HTERT RPE-1 (cell line): ENCODE measurements around the gene SERPINH1.

Source experiments
- in situ Hi-C: fragments of 300-500 bp; cut with MboI; formaldehyde crosslinking; loops from 4 replicates; pipeline ENCODE4 v1.14.3; 2020; ENCODE audit warnings: low sequenced_read_pairs

Gene SERPINH1

DNA sequence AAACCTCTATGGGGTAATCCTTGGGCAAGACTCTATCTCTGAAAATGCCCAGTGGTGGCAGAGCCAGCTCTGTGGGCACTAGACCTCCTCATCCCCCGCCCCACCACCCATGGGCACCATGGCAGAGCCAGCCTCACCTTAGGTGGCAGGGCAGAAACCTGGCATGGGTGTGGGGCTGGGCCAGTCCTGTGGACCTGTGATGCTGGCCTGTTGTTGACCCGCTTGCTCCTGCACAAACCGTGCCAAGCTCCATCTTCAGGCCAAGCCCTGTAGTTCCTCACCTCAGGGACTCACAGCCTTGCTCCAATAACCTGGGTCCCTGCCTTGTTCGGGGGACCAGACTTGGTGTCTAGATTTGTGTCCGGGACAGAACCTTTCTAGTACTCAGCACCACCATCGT is 8.9 kb upstream of the SERPINH1 start:
- in situ Hi-C loops = no loop called here

GRCh38 chr11:75553889-75554257 is 8.2 kb upstream of the SERPINH1 start:
- in situ Hi-C loops = no loop called here

DNA sequence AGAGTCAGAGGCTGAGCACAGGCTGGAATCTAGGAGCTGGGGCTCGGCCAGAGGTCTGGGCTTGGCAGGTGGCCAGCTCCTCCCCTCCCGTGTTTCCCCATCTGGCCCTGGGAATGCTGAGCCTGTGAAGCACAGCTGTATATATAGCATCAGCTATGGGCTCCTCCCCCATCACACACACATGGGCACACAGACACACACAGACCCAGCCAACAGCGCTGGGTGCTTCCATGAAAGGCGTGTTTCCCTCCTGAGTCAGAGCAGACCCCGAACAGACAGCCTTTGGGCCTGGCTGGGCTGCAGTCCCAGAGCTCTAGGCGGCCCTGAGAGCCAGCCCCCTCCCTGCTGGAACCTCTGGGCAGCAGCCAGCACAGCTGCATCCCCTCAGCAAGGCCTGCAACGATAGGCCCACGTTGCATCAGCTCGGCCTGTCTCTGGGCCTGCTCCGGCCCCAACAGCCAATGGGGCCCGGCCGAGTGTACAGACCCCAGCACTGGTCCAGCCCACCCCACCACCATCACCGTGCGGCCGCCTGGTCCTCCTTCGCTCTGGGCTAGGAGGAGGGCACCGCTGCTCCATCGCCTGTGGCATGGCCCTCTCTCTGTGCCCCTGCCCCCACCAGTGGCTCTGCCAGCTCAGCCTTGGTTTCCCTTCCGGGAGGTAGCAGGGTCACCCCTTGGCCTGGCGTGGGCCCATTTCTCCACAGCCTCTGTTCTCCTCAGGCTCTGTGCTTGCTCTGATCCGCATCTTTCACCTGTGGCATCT is 7.6 kb upstream of the SERPINH1 start:
- in situ Hi-C loops = no loop called here

DNA sequence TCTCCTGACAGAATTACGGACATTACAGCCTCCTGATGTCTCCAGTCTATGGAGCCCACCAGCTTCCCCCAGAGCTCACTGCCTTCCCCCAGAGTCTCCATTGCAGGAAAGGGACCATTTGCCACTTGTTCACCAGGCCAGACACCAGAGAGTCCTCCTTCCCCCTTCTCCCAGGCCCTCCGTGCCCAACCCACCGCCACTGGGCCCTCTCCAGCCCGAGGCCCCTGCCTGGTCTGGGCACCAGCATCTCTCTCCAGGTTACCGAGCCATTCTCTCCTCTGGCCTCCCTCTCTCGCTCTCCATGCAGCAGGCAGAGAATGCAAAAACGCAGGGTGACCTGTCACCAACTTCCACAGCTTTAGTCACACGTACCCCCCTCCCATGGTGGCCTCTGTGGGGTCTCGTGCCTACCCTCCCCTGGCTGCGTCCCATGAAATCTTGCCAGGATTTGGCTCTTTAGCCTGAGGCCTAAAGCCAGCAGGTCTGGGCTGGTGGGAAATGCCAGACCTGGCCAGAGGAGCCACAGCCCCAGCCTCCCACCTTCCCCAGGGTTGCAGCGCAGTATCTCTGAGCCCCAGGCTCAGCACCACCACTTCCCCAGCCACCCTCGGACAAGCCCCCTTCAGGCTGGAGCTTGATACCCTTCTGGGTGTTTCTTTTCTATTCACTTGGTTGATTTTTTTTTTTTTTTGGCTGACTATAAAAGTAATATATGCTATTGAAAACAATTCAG is 6.8 kb upstream of the SERPINH1 start:
- in situ Hi-C loops = no loop called here

DNA sequence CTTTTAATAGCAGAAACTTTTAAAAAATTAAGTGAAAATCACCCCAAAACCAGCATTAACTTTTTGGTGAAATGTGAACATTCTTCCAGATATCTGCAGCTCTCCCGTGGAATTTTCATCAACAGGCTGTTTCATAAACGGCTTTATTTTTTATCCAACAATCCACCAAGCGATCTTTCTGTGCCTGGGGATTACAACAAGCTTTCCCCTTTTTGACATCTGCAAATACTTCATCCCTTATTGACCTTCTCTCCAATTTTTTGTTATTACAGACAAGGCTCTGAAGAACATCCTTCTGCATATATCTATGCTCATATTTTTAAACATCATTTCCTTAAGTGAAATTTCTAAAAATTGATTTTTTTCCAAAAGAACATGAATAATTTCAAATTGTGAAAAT is 5.8 kb upstream of the SERPINH1 start:
- in situ Hi-C loops = no loop called here

GRCh38 chr11:75557666-75558494 is 4.2 kb upstream of the SERPINH1 start:
- in situ Hi-C loops = no loop called here

DNA sequence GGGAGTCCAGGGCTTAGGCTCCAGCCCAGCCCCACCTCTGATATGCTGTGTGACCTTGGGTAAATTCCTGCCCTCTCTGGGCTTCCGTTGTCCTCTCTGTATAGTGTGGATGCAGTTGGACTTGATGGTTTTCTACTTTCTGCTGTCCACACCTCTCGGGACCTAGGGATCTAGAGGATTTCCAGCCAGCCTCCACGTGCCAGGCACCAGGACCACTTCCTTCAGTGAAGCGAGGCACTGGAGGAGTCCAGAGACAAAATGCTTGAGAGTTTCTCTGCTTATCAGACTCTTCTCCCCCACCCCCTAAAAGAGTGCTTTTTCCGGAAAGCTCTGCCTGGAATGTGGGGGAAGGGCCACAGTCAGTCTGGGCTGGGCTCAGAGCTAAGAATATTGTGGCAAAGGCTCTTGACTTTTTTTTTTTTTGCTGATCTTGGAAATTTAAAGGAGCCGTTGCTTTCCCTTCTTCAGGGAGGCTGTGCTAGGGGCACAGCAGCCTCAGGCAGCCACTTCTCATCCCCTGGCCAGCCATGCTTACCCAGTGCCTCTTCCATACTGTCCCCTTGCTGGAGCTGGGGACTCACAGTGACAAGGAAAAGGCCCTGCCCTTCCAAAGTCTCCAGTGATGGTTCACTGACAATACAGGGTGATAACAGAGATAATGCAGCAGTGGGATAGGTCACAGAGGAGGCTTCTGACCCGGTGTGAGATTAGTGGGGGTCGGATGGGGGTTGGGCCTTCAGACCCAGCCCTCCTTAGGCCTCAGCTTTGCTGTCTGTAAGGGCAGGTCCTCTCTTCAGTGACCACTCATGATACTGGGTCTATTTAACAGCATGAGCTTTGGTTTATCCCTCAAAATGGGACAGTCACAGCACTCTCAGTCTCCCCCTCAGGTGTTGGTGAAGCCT is 2.9 kb upstream of the SERPINH1 start:
- in situ Hi-C loops = no loop called here

GRCh38 chr11:75560644-75561043 is 1.4 kb upstream of the SERPINH1 start:
- in situ Hi-C loops = no loop called here

- in situ Hi-C loops = no loop called here
Measured at GRCh38 chr11:75561426-75562047, 516 bp upstream of the SERPINH1 start.

- in situ Hi-C loops = no loop called here
Measured at GRCh38 chr11:75562836-75563484, 907 bp downstream of the SERPINH1 start.

DNA sequence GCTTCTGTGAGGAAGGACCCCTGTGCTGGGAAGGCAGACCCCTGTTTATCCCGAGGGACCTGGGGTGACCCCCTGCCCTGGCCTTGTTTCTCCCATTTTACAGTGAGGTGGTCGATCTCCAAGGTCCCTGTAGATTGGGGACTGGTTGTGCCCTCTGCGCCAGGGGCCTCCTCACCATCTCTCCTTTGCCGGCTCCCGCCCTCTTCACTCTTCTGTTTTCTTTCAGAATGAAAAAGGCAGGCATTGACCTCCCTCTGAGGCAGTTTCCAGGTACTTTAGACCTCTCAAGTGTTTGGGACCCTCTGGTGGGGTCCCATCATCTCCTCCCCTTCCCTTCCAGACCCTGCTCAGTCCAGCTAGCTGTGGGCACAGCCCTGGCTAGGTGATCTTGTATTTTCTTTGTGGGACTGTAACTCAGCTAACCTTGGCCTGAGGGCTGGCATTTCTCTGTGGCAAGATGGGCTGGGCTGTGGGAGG is 1.5 kb downstream of the SERPINH1 start:
- in situ Hi-C loops = no loop called here

DNA sequence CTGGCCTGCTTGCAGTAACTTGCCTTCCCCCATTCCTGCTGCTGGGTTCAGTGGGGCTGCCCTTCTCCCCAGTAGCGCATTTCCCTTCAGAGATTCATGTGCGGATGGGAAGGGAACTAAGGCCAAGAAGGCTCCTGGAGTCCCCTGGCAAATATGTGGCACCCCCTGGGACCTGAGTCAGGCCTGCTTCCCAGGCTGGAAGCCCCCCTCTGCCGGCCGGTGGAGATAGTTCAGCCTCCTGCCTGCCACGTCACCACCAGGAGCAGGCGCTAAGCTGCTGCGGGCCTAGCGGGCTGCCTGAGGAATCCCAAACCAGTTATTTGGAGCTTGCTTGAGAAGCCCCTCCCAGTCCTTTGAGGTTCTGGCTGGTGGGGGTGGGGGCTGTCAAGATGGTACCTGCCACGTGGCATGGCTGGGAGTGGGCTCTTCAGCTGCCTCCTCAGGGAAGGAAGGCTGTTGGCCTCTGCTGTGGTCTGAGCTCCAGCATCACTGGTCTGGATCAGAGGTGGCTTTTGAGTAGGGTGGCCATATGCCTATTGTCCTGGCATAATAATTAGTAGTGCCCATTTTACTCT is 2.0 kb downstream of the SERPINH1 start:
- in situ Hi-C loops = no loop called here

DNA sequence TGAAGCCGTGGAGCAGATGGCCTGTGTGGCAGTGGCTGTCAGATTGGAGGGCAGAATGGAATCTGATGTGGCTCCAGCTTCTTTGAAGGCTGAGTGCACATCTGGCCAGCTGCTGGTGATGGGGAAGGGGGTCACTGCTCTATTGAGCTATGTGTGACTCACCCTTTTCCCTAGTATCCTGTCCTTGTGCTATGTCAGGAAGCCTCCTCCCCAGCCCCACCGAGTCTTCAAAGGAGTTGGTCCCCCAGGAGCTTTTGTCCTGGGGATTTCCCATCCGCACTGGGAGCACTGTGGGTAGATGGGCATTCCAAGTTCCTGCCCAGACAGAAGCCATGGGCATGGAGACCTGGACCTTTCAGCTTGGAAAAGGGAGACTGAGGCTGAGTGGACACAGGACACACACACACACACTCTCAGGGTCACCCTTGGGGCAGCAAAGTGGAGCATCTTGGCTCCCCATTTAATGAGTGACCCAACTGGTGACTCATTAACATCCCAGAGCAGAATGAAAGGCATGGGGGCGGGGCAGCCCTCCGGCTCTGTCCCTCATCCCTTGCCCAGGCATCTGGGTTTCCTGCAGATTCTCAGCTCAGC is 3.3 kb downstream of the SERPINH1 start:
- in situ Hi-C loops = no loop called here

DNA sequence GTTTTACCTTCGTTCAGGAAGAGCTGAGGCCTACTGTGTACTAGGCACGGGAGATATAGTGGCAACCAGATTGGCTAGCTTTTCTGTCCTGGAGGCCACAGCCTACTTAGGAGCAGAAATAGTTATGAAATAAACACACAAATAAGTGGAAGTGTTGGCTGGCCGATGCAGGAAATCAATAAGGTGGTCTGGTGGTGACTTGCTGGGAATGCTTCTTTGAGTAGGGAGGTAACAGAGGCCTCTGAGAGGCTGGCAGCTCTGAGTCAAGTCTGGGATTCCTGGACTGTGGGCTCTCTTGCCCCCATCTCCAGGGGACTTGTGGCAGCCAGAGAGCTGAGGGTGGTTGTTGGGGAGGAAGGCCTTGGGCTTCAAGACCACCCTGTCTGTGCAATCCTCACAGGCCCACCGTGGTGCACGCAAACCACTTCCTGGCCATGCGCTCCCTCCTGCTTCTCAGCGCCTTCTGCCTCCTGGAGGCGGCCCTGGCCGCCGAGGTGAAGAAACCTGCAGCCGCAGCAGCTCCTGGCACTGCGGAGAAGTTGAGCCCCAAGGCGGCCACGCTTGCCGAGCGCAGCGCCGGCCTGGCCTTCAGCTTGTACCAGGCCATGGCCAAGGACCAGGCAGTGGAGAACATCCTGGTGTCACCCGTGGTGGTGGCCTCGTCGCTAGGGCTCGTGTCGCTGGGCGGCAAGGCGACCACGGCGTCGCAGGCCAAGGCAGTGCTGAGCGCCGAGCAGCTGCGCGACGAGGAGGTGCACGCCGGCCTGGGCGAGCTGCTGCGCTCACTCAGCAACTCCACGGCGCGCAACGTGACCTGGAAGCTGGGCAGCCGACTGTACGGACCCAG is 4.1 kb downstream of the SERPINH1 start:
- in situ Hi-C loops = no loop called here

DNA sequence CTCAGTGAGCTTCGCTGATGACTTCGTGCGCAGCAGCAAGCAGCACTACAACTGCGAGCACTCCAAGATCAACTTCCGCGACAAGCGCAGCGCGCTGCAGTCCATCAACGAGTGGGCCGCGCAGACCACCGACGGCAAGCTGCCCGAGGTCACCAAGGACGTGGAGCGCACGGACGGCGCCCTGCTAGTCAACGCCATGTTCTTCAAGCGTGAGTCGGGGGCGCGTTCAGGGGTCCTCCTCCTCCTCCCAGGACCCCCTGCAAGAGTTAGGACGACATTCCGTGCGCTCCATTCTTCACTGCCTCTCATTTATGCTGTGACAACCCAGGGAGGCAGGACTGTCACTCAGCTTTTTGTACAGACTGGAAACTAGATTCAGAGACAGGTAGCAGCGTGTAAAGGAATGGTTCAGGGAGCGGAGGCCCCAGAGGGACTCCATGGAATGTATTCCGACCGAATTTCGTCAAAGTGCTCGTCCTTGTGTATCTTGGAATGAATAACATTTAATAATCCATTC is 4.8 kb downstream of the SERPINH1 start:
- in situ Hi-C loops = no loop called here

DNA sequence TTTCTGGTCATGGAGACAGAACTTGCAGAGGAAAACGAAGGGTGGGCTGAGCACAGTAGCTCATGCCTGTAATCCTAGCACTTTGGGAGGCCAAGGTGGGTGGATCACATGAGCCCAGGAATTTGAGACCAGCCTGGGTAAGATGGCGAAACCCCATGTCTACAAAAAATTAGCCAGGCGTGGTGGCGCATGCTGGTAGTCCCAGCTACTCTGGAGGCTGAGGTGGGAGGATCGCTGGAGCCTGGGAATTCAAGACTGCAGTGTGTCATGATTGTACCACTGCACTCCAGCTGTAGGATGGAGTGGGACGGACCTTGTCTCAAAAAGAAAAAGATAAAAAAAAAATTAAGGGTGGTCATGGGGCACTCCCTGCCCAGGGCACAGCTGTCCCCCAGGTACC is 5.9 kb downstream of the SERPINH1 start:
- in situ Hi-C loops = no loop called here

- in situ Hi-C loops = no loop called here
Measured at GRCh38 chr11:75568616-75569219, 6.7 kb downstream of the SERPINH1 start.
